GM04504 (cell line): ENCODE results near the gene ZNF253.
"Not testable (repeated sequence)": the region's sequence is repeated elsewhere in the genome, so short reads cannot be mapped to it uniquely, and the experiment has no call there.

Experiments
- DNase-seq: peaks from one replicate; pipeline ENCODE4 v3.0.0-alpha.2; 2012; ENCODE audit warnings: low read depth

ZNF253 gene

GRCh38 chr19:19900139-19900728 lies 34.6 kb downstream of the ZNF253 start:
- DNase-seq: peak; percentile 48

- DNase-seq: peak; percentile 94
Measured at GRCh38 chr19:19900729-19901444, 35.2 kb downstream of the ZNF253 start, which contains the start of gene ZNF93. Gene ZNF93, plus strand, starts transcription at chr19:19900946. Its CDS starts 143 bp downstream, at chr19:19901089.

- not testable (repeated sequence) for DNase-seq
Measured at GRCh38 chr19:19907551-19907950, 41.9 kb downstream of the ZNF253 start.

- no peak for DNase-seq
Measured at GRCh38 chr19:19909654-19910053, 44.0 kb downstream of the ZNF253 start.

- DNase-seq: no peak
Measured at GRCh38 chr19:19911150-19911549, 45.5 kb downstream of the ZNF253 start.

- DNase-seq: no peak
Measured at GRCh38 chr19:19914596-19914995, 48.9 kb downstream of the ZNF253 start.

GRCh38 chr19:19930417-19930816 lies 64.7 kb downstream of the ZNF253 start:
- DNase-seq: not testable (repeated sequence)

GRCh38 chr19:19933432-19934314 lies 68.0 kb downstream of the ZNF253 start:
- not testable (repeated sequence) for DNase-seq

GRCh38 chr19:19937403-19937802 lies 71.7 kb downstream of the ZNF253 start:
- DNase-seq: no peak

GRCh38 chr19:19938449-19938848 lies 72.8 kb downstream of the ZNF253 start:
- DNase-seq: no peak

GRCh38 chr19:19943848-19944582 lies 78.3 kb downstream of the ZNF253 start:
- DNase-seq: no peak
